GM13977 (cell line): ENCODE measurements around the gene RARS2.
"Not testable (repeated sequence)": the region's sequence is repeated elsewhere in the genome, so short reads cannot be mapped to it uniquely, and the experiment has no call there.

Experiments
- DNase-seq: peaks from one replicate; pipeline ENCODE4 v3.0.0; 2012; ENCODE audit warnings: low spot score
- CTCF ChIP-seq: IDR thresholded peaks from 2 replicates; pipeline ENCODE4 v1.5.1; 2012; ENCODE audit warnings: mild to moderate bottlenecking, control low read depth; ENCODE audit not compliant: insufficient read depth; ENCODE audit errors: extremely low read depth, missing control alignments
- in situ Hi-C: fragments of 300-500 bp; cut with MboI; formaldehyde crosslinking; loops from one replicate; pipeline ENCODE4 v1.12.0; 2022; ENCODE audit warnings: low sequenced_read_pairs, low pct_unique_long_range_greater_than_20kb, mixed read lengths, inconsistent platforms; ENCODE audit not compliant: unreplicated experiment

Gene RARS2

GRCh38 chr6:87501809-87502572, 87.8 kb downstream of the RARS2 start:
- in situ Hi-C loops, result no loop called here
- TF ChIP-seq CTCF, result no peak
- DNase-seq, result no peak

GRCh38 chr6:87498048-87498447, 91.7 kb downstream of the RARS2 start:
- DNase-seq, result no peak
- no peak for TF ChIP-seq CTCF
- in situ Hi-C loops, result no loop called here

- in situ Hi-C loops, result no loop called here
- no peak for DNase-seq
- no peak for TF ChIP-seq CTCF
Observed at GRCh38 chr6:87494761-87495422, 94.9 kb downstream of the RARS2 start.

- in situ Hi-C loops, result not testable (repeated sequence)
Observed at GRCh38 chr6:87489326-87489725, 100.5 kb downstream of the RARS2 start.

GRCh38 chr6:87487555-87487954, 102.2 kb downstream of the RARS2 start:
- no peak for DNase-seq
- TF ChIP-seq CTCF, result no peak
- in situ Hi-C loops, result no loop called here

More at GRCh38 chr6:87489326-87489725, 100.5 kb downstream of the RARS2 start:
- DNase-seq, result not testable (repeated sequence)

- no peak for DNase-seq
- TF ChIP-seq CTCF, result no peak
- in situ Hi-C loops, result no loop called here
Observed at GRCh38 chr6:87484491-87484890, 105.3 kb downstream of the RARS2 start.

GRCh38 chr6:87483929-87484328, 105.9 kb downstream of the RARS2 start:
- TF ChIP-seq CTCF, result peak; percentile 8
- in situ Hi-C loops, result no loop called here
- no peak for DNase-seq
